Measurements from ENCODE around the gene CDKAL1. TPM values are rescaled to one million over a fixed set of nuclear protein-coding genes. Genes with fewer than 3 reads are reported as not detected.
A peak's percentile ranks its signal among the peaks of the same experiment; 100 is the strongest.

The CDKAL1 gene
- total and polyA plus RNA-seq, 4 donors, result 2.0 to 12.9 (median 6.7) TPM

DNA sequence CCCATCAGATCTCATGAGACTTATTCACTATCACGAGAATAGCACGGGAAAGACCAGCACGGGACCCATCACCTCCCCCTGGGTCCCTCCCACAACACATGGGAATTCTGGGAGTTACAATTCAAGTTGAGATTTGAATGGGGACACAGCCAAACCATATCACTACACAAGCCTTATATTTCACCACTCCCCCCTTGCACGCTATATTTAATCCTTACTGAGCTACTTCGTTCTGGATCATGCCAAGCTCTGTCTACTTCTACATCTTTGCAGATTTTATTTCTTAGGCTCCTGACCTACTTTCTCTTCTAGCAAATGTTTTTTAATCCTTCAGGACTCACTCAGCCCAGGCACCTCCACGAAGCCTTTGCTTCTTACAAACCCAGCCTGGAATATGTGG, 606.7 kb downstream of the CDKAL1 start:
- H3K4me3 ChIP-seq (ENCODE audit: low read depth in 1 of 3, low read length in 3 of 3), result no peak overlapping the region
- no peaks in the 10 kb centered on the region for H3K27me3 ChIP-seq (ENCODE audit: control insufficient read depth in 4 of 4, insufficient read depth in 4 of 4, low read length in 3 of 4)
- peak overlapping the region; percentile 79 to 80 for H3K27ac ChIP-seq (ENCODE audit: low read depth in 1 of 2, low read length in 2 of 2)
- 95% methylated on average over 6 of the region's 6 CpGs for WGBS
- no peak for TF ChIP-seq FOXA1 (IDR thresholded peaks at IDR 0.05)
- TF ChIP-seq, protein P1, sequence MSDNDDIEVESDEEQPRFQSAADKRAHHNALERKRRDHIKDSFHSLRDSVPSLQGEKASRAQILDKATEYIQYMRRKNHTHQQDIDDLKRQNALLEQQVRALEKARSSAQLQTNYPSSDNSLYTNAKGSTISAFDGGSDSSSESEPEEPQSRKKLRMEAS (IDR thresholded peaks at IDR 0.05), result no peak
- no peak for TF ChIP-seq HNF4G (IDR thresholded peaks at IDR 0.05)
- TF ChIP-seq NR2F2 (IDR thresholded peaks at IDR 0.05), result no peak
- no peak for TF ChIP-seq TAF1 (conservative IDR thresholded peaks at IDR 0.05)
- no peak for TF ChIP-seq YY1 (IDR thresholded peaks at IDR 0.05)
- TF ChIP-seq SP1 (IDR thresholded peaks at IDR 0.05), result no peak
- TF ChIP-seq, protein P2, sequence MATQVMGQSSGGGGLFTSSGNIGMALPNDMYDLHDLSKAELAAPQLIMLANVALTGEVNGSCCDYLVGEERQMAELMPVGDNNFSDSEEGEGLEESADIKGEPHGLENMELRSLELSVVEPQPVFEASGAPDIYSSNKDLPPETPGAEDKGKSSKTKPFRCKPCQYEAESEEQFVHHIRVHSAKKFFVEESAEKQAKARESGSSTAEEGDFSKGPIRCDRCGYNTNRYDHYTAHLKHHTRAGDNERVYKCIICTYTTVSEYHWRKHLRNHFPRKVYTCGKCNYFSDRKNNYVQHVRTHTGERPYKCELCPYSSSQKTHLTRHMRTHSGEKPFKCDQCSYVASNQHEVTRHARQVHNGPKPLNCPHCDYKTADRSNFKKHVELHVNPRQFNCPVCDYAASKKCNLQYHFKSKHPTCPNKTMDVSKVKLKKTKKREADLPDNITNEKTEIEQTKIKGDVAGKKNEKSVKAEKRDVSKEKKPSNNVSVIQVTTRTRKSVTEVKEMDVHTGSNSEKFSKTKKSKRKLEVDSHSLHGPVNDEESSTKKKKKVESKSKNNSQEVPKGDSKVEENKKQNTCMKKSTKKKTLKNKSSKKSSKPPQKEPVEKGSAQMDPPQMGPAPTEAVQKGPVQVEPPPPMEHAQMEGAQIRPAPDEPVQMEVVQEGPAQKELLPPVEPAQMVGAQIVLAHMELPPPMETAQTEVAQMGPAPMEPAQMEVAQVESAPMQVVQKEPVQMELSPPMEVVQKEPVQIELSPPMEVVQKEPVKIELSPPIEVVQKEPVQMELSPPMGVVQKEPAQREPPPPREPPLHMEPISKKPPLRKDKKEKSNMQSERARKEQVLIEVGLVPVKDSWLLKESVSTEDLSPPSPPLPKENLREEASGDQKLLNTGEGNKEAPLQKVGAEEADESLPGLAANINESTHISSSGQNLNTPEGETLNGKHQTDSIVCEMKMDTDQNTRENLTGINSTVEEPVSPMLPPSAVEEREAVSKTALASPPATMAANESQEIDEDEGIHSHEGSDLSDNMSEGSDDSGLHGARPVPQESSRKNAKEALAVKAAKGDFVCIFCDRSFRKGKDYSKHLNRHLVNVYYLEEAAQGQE (IDR thresholded peaks at IDR 0.05), result no peak
- no peak for TF ChIP-seq RXRA (IDR thresholded peaks at IDR 0.05)
- TF ChIP-seq JUND (IDR thresholded peaks at IDR 0.05), result no peak
- TF ChIP-seq RAD21 (IDR thresholded peaks at IDR 0.05), result no peak
- peaks cover 12 to 37% (median 19%) of the 10 kb centered on the region in 4 donors for H3K4me1 ChIP-seq (ENCODE audit: control insufficient read depth in 4 of 4, insufficient read depth in 4 of 4, low read length in 3 of 4)
- no peaks in the 10 kb centered on the region for H3K36me3 ChIP-seq (ENCODE audit: control insufficient read depth in 4 of 4, insufficient read depth in 3 of 4, low read depth in 1 of 4, low read length in 3 of 4)
- H3K9ac ChIP-seq (ENCODE audit: low read depth in 1 of 2, low read length in 2 of 2), result no peak overlapping the region
- no peak for DNase-seq (ENCODE audit: low spot score)
- H3K9me3 ChIP-seq (ENCODE audit: control insufficient read depth in 4 of 4, low read length in 3 of 4), result no peaks in the 10 kb centered on the region

DNA sequence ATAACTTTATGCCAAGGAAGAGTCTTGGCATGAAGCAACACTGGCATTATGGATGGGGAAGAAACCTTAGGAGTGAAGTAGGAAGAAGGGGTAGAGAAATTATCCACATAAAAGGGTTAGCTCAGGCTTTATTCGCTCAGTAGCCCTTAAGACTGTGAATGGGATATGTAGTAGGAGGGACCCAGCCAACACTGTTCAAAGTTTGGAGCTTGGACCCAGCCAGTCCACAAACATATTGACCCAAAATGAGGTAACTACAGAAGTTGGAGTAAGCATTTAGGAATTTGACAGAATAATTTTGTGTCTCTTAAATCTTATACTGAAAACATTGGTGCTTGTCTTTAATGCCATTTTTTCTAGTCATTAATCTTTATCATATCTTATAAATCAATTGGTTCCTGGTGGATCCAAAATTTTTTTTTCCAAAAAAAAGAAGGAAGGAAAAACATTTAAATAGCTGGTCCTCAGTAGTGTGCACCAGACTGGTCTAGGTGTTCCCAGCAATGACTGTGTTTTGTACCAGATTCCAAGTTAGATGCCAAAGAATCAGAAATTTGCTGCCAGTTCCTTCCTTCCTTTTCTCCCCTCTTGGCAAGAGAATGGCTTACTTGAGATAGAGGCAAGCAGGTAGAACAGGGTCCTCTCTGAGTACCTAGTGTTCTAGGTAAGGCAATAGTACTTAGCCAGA, 607.5 kb downstream of the CDKAL1 start:
- H3K4me3 ChIP-seq (ENCODE audit: low read depth in 1 of 3, low read length in 3 of 3), result no peak overlapping the region
- peak overlapping the region in 1 of 2 donors; percentile 18 for H3K9ac ChIP-seq (ENCODE audit: low read depth in 1 of 2, low read length in 2 of 2)
- TF ChIP-seq NR2F2 (IDR thresholded peaks at IDR 0.05) (no peak), RXRA (IDR thresholded peaks at IDR 0.05) (peak; percentile 31 to 60), FOXA1 (IDR thresholded peaks at IDR 0.05) (no peak), HNF4A (conservative IDR thresholded peaks at IDR 0.05) (peak; percentile 90 to 92), JUND (IDR thresholded peaks at IDR 0.05) (peak; percentile 80 to 82), EGR1 (IDR thresholded peaks at IDR 0.05; ENCODE audit: low read depth in 2 of 2) (no peak), HNF4G (IDR thresholded peaks at IDR 0.05) (peak; percentile 34), FOXA2 (IDR thresholded peaks at IDR 0.05) (peak; percentile 45), TAF1 (conservative IDR thresholded peaks at IDR 0.05) (no peak), SP1 (IDR thresholded peaks at IDR 0.05) (peak; percentile 77), YY1 (IDR thresholded peaks at IDR 0.05) (peak; percentile 38), RAD21 (IDR thresholded peaks at IDR 0.05) (peak; percentile 20 to 38), GABPA (IDR thresholded peaks at IDR 0.05 in 1 of 2, conservative IDR thresholded peaks at IDR 0.05 in 1 of 2) (no peak)
- TF ChIP-seq, protein P3, sequence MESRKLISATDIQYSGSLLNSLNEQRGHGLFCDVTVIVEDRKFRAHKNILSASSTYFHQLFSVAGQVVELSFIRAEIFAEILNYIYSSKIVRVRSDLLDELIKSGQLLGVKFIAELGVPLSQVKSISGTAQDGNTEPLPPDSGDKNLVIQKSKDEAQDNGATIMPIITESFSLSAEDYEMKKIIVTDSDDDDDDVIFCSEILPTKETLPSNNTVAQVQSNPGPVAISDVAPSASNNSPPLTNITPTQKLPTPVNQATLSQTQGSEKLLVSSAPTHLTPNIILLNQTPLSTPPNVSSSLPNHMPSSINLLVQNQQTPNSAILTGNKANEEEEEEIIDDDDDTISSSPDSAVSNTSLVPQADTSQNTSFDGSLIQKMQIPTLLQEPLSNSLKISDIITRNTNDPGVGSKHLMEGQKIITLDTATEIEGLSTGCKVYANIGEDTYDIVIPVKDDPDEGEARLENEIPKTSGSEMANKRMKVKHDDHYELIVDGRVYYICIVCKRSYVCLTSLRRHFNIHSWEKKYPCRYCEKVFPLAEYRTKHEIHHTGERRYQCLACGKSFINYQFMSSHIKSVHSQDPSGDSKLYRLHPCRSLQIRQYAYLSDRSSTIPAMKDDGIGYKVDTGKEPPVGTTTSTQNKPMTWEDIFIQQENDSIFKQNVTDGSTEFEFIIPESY (IDR thresholded peaks at IDR 0.05), result no peak
- TF ChIP-seq, protein P4, sequence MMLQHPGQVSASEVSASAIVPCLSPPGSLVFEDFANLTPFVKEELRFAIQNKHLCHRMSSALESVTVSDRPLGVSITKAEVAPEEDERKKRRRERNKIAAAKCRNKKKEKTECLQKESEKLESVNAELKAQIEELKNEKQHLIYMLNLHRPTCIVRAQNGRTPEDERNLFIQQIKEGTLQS (IDR thresholded peaks at IDR 0.05), result peak; percentile 40
- TF ChIP-seq, protein P1 (IDR thresholded peaks at IDR 0.05), result peak; percentile 16
- TF ChIP-seq, protein P2 (IDR thresholded peaks at IDR 0.05), result no peak
- TF ChIP-seq, protein P5, sequence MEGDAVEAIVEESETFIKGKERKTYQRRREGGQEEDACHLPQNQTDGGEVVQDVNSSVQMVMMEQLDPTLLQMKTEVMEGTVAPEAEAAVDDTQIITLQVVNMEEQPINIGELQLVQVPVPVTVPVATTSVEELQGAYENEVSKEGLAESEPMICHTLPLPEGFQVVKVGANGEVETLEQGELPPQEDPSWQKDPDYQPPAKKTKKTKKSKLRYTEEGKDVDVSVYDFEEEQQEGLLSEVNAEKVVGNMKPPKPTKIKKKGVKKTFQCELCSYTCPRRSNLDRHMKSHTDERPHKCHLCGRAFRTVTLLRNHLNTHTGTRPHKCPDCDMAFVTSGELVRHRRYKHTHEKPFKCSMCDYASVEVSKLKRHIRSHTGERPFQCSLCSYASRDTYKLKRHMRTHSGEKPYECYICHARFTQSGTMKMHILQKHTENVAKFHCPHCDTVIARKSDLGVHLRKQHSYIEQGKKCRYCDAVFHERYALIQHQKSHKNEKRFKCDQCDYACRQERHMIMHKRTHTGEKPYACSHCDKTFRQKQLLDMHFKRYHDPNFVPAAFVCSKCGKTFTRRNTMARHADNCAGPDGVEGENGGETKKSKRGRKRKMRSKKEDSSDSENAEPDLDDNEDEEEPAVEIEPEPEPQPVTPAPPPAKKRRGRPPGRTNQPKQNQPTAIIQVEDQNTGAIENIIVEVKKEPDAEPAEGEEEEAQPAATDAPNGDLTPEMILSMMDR (IDR thresholded peaks at IDR 0.05; ENCODE audit: low read depth, low read length, missing input control), result no peak
- no peaks in the 10 kb centered on the region for H3K9me3 ChIP-seq (ENCODE audit: control insufficient read depth in 4 of 4, low read length in 3 of 4)
- H3K4me1 ChIP-seq (ENCODE audit: control insufficient read depth in 4 of 4, insufficient read depth in 4 of 4, low read length in 3 of 4), result peaks cover 12 to 37% (median 19%) of the 10 kb centered on the region in 4 donors
- no peaks in the 10 kb centered on the region for H3K27me3 ChIP-seq (ENCODE audit: control insufficient read depth in 4 of 4, insufficient read depth in 4 of 4, low read length in 3 of 4)
- DNase-seq (ENCODE audit: low spot score), result no peak
- H3K27ac ChIP-seq (ENCODE audit: low read depth in 1 of 2, low read length in 2 of 2), result peak overlapping the region; percentile 79 to 80
- no peaks in the 10 kb centered on the region for H3K36me3 ChIP-seq (ENCODE audit: control insufficient read depth in 4 of 4, insufficient read depth in 3 of 4, low read depth in 1 of 4, low read length in 3 of 4)
- 38% methylated on average over 1 of the region's 1 CpG for WGBS

Measured in liver (tissue), 9 donors.